Large intestine (tissue), 3 donors: ENCODE measurements around the gene CHAF1A. TPM values are rescaled to one million over a fixed set of nuclear protein-coding genes. Genes with fewer than 3 reads are reported as not detected.

ENCODE experiments used
- DNase-seq, 2 donors: peaks; one replicate each; pipeline versions ENCODE4 v3.0.0 to v3.0.0-alpha.2; 2013
- H3K27ac ChIP-seq: one replicate; pipeline ENCODE4 v1.5.1; 2013; ENCODE audit warnings: low read length
- H3K27me3 ChIP-seq: 2 replicates; pipeline ENCODE4 v1.6.1; 2013; ENCODE audit warnings: low read length; ENCODE audit not compliant: control insufficient read depth, insufficient read depth
- H3K36me3 ChIP-seq: 2 replicates; pipeline ENCODE4 v1.6.1; 2013; ENCODE audit warnings: low read length; ENCODE audit not compliant: control insufficient read depth, insufficient read depth
- H3K4me1 ChIP-seq: one replicate; pipeline ENCODE4 v1.6.1; 2013; ENCODE audit warnings: low read length; ENCODE audit not compliant: control insufficient read depth, insufficient read depth
- H3K4me3 ChIP-seq: one replicate; pipeline ENCODE4 v1.5.1; 2013; ENCODE audit warnings: low read length
- H3K9me3 ChIP-seq: one replicate; pipeline ENCODE4 v1.6.1; 2013; ENCODE audit warnings: mild to moderate bottlenecking, low read depth, low read length, moderate library complexity; ENCODE audit not compliant: control insufficient read depth
- WGBS: methylation state at CpG from one replicate; pipeline ENCODE4 v1.1.5; 2013; ENCODE audit warnings: low lambda C conversion rate; ENCODE audit not compliant: insufficient coverage; 5-methylcytosine and 5-hydroxymethylcytosine counted together
- polyA plus RNA-seq: library from polyadenylated mRNA; unstranded; fragments of 120-200 nt; gene quantifications from one replicate; pipeline ENCODE4 v1.2.1, GENCODE V29; 2013

Gene CHAF1A
- polyA plus RNA-seq, 1 donor = 12.4 TPM

GRCh38 chr19:4414144-4414799 lies 11.8 kb downstream of the CHAF1A start:
- Histone ChIP-seq H3K9me3 (no peaks in the 10 kb centered on the region), H3K27ac (no peak overlapping the region), H3K4me1 (peaks cover 6% of the 10 kb centered on the region), H3K27me3 (no peaks in the 10 kb centered on the region), H3K4me3 (no peak overlapping the region), H3K36me3 (peaks cover 14% of the 10 kb centered on the region)
- WGBS = 82% methylated on average over 2 of the region's 7 CpGs
- DNase-seq = no peak

DNA sequence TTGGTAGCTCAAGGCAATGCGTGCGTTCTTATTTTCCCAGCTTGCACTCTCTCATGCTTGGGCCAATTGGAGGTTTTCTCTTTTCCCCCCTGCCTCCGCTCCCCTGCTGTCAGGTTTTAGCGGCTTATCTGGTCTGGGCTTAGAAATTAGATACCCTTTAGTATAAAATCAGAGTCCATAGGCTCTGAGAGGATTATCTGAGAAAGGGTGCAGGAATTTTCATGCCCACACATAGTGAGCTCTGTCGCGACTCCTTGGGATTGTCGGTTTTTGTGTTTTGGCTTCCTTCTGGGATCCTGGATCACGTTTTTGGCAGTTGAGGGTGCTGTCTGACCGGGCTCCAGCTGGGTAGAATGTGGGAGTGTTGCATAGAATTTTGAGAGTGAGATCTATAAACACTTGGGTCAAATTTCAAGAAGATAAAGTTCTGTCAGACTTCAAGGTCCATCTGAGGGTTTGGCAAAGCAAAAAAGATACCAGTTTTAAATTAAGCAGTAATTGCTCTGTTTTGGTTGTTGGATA lies 12.4 kb downstream of the CHAF1A start:
- Histone ChIP-seq H3K4me1 (peaks cover 6% of the 10 kb centered on the region), H3K27me3 (no peaks in the 10 kb centered on the region), H3K4me3 (no peak overlapping the region), H3K27ac (no peak overlapping the region), H3K36me3 (peaks cover 13% of the 10 kb centered on the region), H3K9me3 (no peaks in the 10 kb centered on the region)
- WGBS = 33% methylated on average over 1 of the region's 9 CpGs
- no peak for DNase-seq

DNA sequence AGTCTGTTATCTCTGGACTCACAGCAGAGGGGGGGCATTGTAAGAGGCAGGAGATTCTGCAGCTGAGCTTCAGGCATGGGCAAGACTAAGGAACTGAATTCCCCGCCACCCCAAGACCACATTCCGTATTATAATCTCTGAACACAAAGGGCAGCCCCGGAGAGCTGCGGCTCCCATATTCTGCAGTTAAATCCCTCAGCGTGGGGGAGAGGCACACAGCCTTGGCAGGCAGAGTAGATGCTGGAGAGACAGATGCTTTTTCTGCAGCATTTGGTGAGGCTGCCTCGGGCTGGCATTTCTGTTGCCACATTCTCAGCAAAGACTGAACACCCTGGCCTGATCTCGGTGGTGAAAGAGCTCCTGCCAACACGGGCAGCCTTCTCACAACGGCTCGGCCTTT lies 12.9 kb downstream of the CHAF1A start:
- Histone ChIP-seq H3K9me3 (no peaks in the 10 kb centered on the region), H3K4me1 (peaks cover 6% of the 10 kb centered on the region), H3K36me3 (peaks cover 12% of the 10 kb centered on the region), H3K27ac (no peak overlapping the region), H3K4me3 (no peak overlapping the region), H3K27me3 (no peaks in the 10 kb centered on the region)
- WGBS = no CpG with 5 or more reads among the region's 10 CpGs
- DNase-seq = no peak

DNA sequence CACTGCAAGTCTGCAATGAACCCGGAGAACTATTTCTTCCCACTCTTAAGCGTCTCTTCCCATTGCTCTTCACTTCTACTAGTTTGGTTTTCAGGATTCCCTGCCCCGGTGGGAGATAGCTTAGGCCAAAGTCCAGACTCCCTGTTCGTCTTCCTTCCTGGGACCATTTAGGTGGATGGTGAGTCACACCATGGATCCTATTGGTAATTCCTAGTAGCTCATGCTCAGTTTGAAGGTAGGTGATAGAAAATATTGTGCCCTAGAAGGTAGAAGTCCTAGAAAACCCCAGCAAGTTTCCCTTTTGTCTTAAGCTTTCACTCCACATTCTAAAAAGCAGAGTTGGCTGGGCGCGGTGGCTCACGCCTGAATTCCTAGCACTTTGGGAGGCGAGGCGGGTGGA lies 13.8 kb downstream of the CHAF1A start:
- Histone ChIP-seq H3K4me1 (peaks cover 6% of the 10 kb centered on the region), H3K4me3 (no peak overlapping the region), H3K27me3 (no peaks in the 10 kb centered on the region), H3K9me3 (no peaks in the 10 kb centered on the region), H3K36me3 (peaks cover 12% of the 10 kb centered on the region), H3K27ac (no peak overlapping the region)
- DNase-seq = no peak
- WGBS = 100% methylated on average over 1 of the region's 9 CpGs

- H3K27me3 ChIP-seq = no peaks in the 10 kb centered on the region
- no peak overlapping the region for H3K4me3 ChIP-seq
- no peak overlapping the region for H3K27ac ChIP-seq
- no peak for DNase-seq
- H3K4me1 ChIP-seq = no peaks in the 10 kb centered on the region
- H3K9me3 ChIP-seq = no peaks in the 10 kb centered on the region
- 100% methylated on average over 1 of the region's 16 CpGs for WGBS
- H3K36me3 ChIP-seq = peaks cover 30% of the 10 kb centered on the region
Observed at GRCh38 chr19:4423416-4424126, 21.1 kb downstream of the CHAF1A start.

GRCh38 chr19:4425537-4425936 lies 23.1 kb downstream of the CHAF1A start:
- no peaks in the 10 kb centered on the region for H3K27me3 ChIP-seq
- H3K9me3 ChIP-seq = no peaks in the 10 kb centered on the region
- H3K4me1 ChIP-seq = no peaks in the 10 kb centered on the region
- 100% methylated on average over 1 of the region's 6 CpGs for WGBS
- DNase-seq = no peak
- H3K4me3 ChIP-seq = no peak overlapping the region
- no peak overlapping the region for H3K27ac ChIP-seq
- H3K36me3 ChIP-seq = peaks cover 38% of the 10 kb centered on the region

DNA sequence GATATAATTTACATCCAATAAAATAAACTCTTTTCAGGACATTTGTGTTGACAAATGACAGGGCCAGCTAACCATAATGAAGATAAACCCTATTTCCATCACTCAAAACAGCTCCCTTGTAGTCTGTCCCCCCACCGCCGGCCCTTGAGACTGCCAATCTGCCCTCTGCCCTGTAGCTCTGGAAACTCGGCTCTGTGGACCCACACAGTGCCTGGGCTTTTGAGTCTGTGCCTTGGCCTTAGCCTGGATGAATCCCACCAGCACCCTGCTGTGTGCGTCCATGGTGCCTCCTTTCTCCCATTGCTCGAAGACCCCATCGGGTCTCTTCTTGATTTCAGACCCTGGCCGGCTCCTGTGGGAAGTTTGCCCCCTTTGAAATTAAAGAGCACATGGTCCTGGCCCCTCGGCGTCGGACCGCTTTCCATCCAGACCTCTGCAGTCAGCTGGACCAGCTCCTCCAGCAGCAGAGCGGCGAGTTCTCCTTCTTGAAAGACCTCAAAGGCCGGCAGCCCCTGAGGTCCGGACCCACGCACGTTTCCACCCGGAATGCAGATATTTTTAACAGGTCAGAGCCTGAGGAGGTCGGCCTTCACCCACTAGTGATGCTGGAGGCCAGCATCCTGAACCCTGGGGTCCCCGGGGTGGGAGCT lies 26.0 kb downstream of the CHAF1A start:
- peaks cover 45% of the 10 kb centered on the region for H3K36me3 ChIP-seq
- H3K4me1 ChIP-seq = no peaks in the 10 kb centered on the region
- no CpG with 5 or more reads among the region's 20 CpGs for WGBS
- H3K27me3 ChIP-seq = no peaks in the 10 kb centered on the region
- H3K27ac ChIP-seq = no peak overlapping the region
- H3K9me3 ChIP-seq = no peaks in the 10 kb centered on the region
- DNase-seq = no peak
- no peak overlapping the region for H3K4me3 ChIP-seq

- Histone ChIP-seq H3K27ac (no peak overlapping the region), H3K4me3 (no peak overlapping the region), H3K9me3 (no peaks in the 10 kb centered on the region), H3K27me3 (no peaks in the 10 kb centered on the region), H3K4me1 (no peaks in the 10 kb centered on the region), H3K36me3 (peaks cover 39% of the 10 kb centered on the region)
- DNase-seq = no peak
- no CpG with 5 or more reads among the region's 16 CpGs for WGBS
Observed at GRCh38 chr19:4429256-4429655, 26.8 kb downstream of the CHAF1A start.

DNA sequence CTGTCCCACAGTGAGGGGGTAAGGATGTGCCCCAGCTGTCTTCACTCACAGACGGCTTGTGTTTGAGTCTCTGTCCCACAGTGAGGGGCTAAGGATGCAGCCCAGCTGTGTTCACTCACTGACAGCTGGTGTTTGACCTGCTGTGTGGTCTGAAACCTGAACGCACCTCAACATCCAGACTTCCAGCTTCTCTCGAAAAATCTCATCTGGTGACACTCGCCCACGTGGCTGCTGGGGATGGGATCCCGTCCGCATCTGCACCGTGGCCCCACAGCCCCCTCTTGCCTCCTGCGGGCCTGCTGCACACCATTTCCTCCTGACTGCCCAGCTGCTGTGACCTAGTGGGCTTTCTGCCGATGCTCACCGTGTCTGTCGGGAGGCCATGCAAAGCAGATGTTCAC lies 27.3 kb downstream of the CHAF1A start:
- no CpG with 5 or more reads among the region's 12 CpGs for WGBS
- no peak for DNase-seq
- Histone ChIP-seq H3K27me3 (no peaks in the 10 kb centered on the region), H3K27ac (no peak overlapping the region), H3K36me3 (peaks cover 43% of the 10 kb centered on the region), H3K9me3 (no peaks in the 10 kb centered on the region), H3K4me1 (no peaks in the 10 kb centered on the region), H3K4me3 (no peak overlapping the region)

DNA sequence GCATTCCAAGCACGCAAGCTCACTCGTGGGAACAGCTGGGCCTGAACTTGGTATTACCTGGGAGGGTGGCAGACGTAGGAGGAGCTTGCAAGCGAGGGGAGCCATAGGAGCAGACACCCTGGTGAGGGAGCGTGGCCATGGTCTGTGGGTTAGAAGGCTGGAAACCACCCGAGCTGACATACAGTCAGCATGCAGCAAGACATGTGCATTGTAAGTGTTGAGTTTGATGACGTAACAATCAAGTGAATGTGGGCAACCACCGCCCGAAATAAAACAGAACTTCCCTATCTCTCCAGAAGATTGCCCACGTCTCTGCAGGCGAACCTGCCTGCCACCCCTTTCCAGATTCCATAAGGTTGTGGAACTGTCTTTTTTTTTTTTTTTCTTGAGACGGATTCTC lies 28.3 kb downstream of the CHAF1A start:
- H3K9me3 ChIP-seq = no peaks in the 10 kb centered on the region
- H3K4me3 ChIP-seq = no peak overlapping the region
- DNase-seq = no peak
- 80% methylated on average over 1 of the region's 12 CpGs for WGBS
- H3K27me3 ChIP-seq = no peaks in the 10 kb centered on the region
- no peaks in the 10 kb centered on the region for H3K4me1 ChIP-seq
- no peak overlapping the region for H3K27ac ChIP-seq
- H3K36me3 ChIP-seq = peaks cover 43% of the 10 kb centered on the region
